GM12873 (cell line): ENCODE data around the gene PSD4.

Experiments
- CTCF ChIP-seq: IDR thresholded peaks from 2 replicates; pipeline ENCODE4 v1.5.1; 2012; ENCODE audit warnings: low read depth, mild to moderate bottlenecking, moderate library complexity, low read length, control low read depth; ENCODE audit not compliant: insufficient read depth; ENCODE audit errors: missing control alignments

Gene PSD4

GRCh38 chr2:113209011-113209645, 35.4 kb downstream of the PSD4 start:
- TF ChIP-seq CTCF, result no peak

- TF ChIP-seq CTCF, result no peak
These were observed 35.9 kb downstream of the PSD4 start for GRCh38 chr2:113209646-113210171.

- no peak for TF ChIP-seq CTCF
These were observed 37.7 kb downstream of the PSD4 start for GRCh38 chr2:113211226-113212105.

GRCh38 chr2:113212245-113213060, 38.7 kb downstream of the PSD4 start:
- TF ChIP-seq CTCF, result no peak

- TF ChIP-seq CTCF, result no peak
These were observed 39.5 kb downstream of the PSD4 start for GRCh38 chr2:113213061-113213930.

GRCh38 chr2:113214141-113214540, 40.4 kb downstream of the PSD4 start:
- TF ChIP-seq CTCF, result no peak
